Glutamatergic neuron (in vitro differentiated cells): ENCODE measurements around the gene FBXW7. TPM values are rescaled to one million over a fixed set of nuclear protein-coding genes. Genes with fewer than 3 reads are reported as not detected.

Experiments
- DNase-seq: peaks from one replicate; pipeline ENCODE4 v3.0.0; 2022
- H3K27ac Mint-ChIP-seq: one replicate; pipeline ENCODE4 v1.8.0; 2020; ENCODE audit warnings: mild to moderate bottlenecking, mixed read lengths, inconsistent platforms; ENCODE audit not compliant: unreplicated experiment
- H3K27me3 Mint-ChIP-seq: one replicate; pipeline ENCODE4 v1.8.0; 2020; ENCODE audit warnings: mild to moderate bottlenecking, moderate library complexity, mixed read lengths, inconsistent platforms; ENCODE audit not compliant: unreplicated experiment
- H3K36me3 Mint-ChIP-seq: one replicate; pipeline ENCODE4 v1.8.0; 2020; ENCODE audit warnings: mild to moderate bottlenecking, mixed read lengths, inconsistent platforms; ENCODE audit not compliant: unreplicated experiment
- H3K4me1 Mint-ChIP-seq: one replicate; pipeline ENCODE4 v1.8.0; 2020; ENCODE audit warnings: mild to moderate bottlenecking, low read depth, mixed read lengths, inconsistent platforms; ENCODE audit not compliant: unreplicated experiment
- H3K4me3 Mint-ChIP-seq: one replicate; pipeline ENCODE4 v1.8.0; 2020; ENCODE audit warnings: mild to moderate bottlenecking, mixed read lengths, inconsistent platforms; ENCODE audit not compliant: unreplicated experiment
- H3K9me3 Mint-ChIP-seq: one replicate; pipeline ENCODE4 v1.8.0; 2020; ENCODE audit warnings: mild to moderate bottlenecking, moderate library complexity, mixed read lengths, inconsistent platforms; ENCODE audit not compliant: unreplicated experiment
- CTCF ChIP-seq: fragments of 200-600 bp; sonication (generic); IDR thresholded peaks from one replicate; pipeline ENCODE4 v1.5.0; 2021; ENCODE audit not compliant: partially characterized antibody, unreplicated experiment
- total RNA-seq: library from RNA; stranded (reverse); fragmentation: NEBNext Ultra II Directional; extraction: Animal tissue kit (Norgen Biotek cat#: 25700); gene quantifications from one replicate; pipeline ENCODE4 v1.2.1, GENCODE V29; 2021; ENCODE audit not compliant: unreplicated experiment

The FBXW7 gene
- total RNA-seq, 1 donor from 2014 or later: 57.5 TPM

GRCh38 chr4:152431784-152432183, 104.1 kb downstream of the FBXW7 start:
- Mint-ChIP-seq H3K27me3 (no peaks in the 10 kb centered on the region), H3K9me3 (no peaks in the 10 kb centered on the region), H3K27ac (no peak overlapping the region), H3K4me3 (no peak overlapping the region), H3K36me3 (peaks cover under 1% of the 10 kb centered on the region), H3K4me1 (no peaks in the 10 kb centered on the region)
- no peak for DNase-seq
- no peak for TF ChIP-seq CTCF

GRCh38 chr4:152431291-152431690, 104.6 kb downstream of the FBXW7 start:
- H3K36me3 Mint-ChIP-seq: no peaks in the 10 kb centered on the region
- TF ChIP-seq CTCF: no peak
- no peak for DNase-seq
- H3K4me3 Mint-ChIP-seq: no peak overlapping the region
- H3K4me1 Mint-ChIP-seq: no peaks in the 10 kb centered on the region
- no peak overlapping the region for H3K27ac Mint-ChIP-seq
- no peaks in the 10 kb centered on the region for H3K9me3 Mint-ChIP-seq
- H3K27me3 Mint-ChIP-seq: no peaks in the 10 kb centered on the region

- Mint-ChIP-seq H3K36me3 (no peaks in the 10 kb centered on the region), H3K27me3 (no peaks in the 10 kb centered on the region), H3K27ac (no peak overlapping the region), H3K4me3 (no peak overlapping the region), H3K4me1 (no peaks in the 10 kb centered on the region), H3K9me3 (no peaks in the 10 kb centered on the region)
- no peak for DNase-seq
- no peak for TF ChIP-seq CTCF
Observed at GRCh38 chr4:152430507-152430906, 105.4 kb downstream of the FBXW7 start.

GRCh38 chr4:152427981-152428380, 107.9 kb downstream of the FBXW7 start:
- Mint-ChIP-seq H3K36me3 (no peaks in the 10 kb centered on the region), H3K9me3 (no peaks in the 10 kb centered on the region), H3K27me3 (no peaks in the 10 kb centered on the region), H3K4me1 (no peaks in the 10 kb centered on the region), H3K4me3 (no peak overlapping the region), H3K27ac (no peak overlapping the region)
- DNase-seq: no peak
- TF ChIP-seq CTCF: no peak

GRCh38 chr4:152424977-152425376, 110.9 kb downstream of the FBXW7 start:
- DNase-seq: no peak
- H3K4me1 Mint-ChIP-seq: no peaks in the 10 kb centered on the region
- H3K4me3 Mint-ChIP-seq: no peak overlapping the region
- no peaks in the 10 kb centered on the region for H3K9me3 Mint-ChIP-seq
- no peak for TF ChIP-seq CTCF
- no peak overlapping the region for H3K27ac Mint-ChIP-seq
- no peaks in the 10 kb centered on the region for H3K36me3 Mint-ChIP-seq
- H3K27me3 Mint-ChIP-seq: no peaks in the 10 kb centered on the region
